ENCODE data around the gene SEMA3F. TPM values are rescaled to one million over a fixed set of nuclear protein-coding genes. Genes with fewer than 3 reads are reported as not detected.

SEMA3F gene
- total and polyA plus RNA-seq, 2 of the 4 experiments (the other 2 are of a cell fraction) = 7.3 to 23.3 TPM

- no peak for TF ChIP-seq RAD21 (IDR thresholded peaks at IDR 0.05; ENCODE audit: low read length)
- no peak for TF ChIP-seq SMC3 (IDR thresholded peaks at IDR 0.05; ENCODE audit: low read depth, low read length)
- no peak for TF ChIP-seq NFE2L2 (IDR thresholded peaks at IDR 0.05; ENCODE audit: low read depth, low read length)
Observed at GRCh38 chr3:50164984-50165909, 10.1 kb downstream of the SEMA3F start (continued).
